T-helper 1 cell treated with Interleukin-12 subunit alpha and Interleukin-12 subunit beta and Interleukin-4 antibody, amounts not matched to agents 30 μg/mL and 1 μg/mL, for 36 hours (primary cell): Measurements from ENCODE around the gene ARID1A.

Experiments
- H3K27ac Mint-ChIP-seq: one replicate; pipeline ENCODE4 v1.8.0; 2021; ENCODE audit warnings: mild to moderate bottlenecking, mixed read lengths
- H3K27me3 Mint-ChIP-seq: one replicate; pipeline ENCODE4 v1.8.0; 2021; ENCODE audit warnings: low read depth, mixed read lengths
- H3K36me3 Mint-ChIP-seq: one replicate; pipeline ENCODE4 v1.8.0; 2021; ENCODE audit warnings: low read depth, mixed read lengths
- H3K4me1 Mint-ChIP-seq: one replicate; pipeline ENCODE4 v1.8.0; 2021; ENCODE audit warnings: low read depth, mixed read lengths
- H3K4me3 Mint-ChIP-seq: one replicate; pipeline ENCODE4 v1.8.0; 2021; ENCODE audit warnings: mild to moderate bottlenecking, moderate library complexity, mixed read lengths
- H3K9me3 Mint-ChIP-seq: one replicate; pipeline ENCODE4 v1.8.0; 2021; ENCODE audit warnings: mixed read lengths

The ARID1A gene

DNA sequence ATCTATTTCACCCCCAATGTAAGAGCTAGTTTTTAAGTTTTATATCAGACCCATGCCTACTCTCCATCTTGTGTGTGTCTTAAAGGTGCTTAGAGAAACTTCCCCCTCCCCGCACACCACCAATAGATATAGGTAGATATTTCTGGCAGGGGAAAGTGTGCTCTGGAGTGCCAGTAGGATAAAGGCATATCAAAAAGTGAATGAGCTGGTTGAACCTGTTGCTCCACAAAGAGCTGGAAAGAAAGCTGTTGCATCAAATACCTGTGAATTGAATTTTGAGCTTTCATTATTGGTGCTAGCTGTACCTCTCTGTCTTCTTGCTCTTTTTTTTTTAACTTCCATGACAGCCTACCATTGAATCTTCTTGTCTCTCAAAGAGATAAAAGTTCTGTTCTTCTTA is 32.8 kb downstream of the ARID1A start:
- Mint-ChIP-seq H3K9me3 (no peaks in the 10 kb centered on the region), H3K4me1 (peaks cover 69% of the 10 kb centered on the region), H3K36me3 (peaks cover 29% of the 10 kb centered on the region), H3K4me3 (no peak overlapping the region), H3K27me3 (no peaks in the 10 kb centered on the region), H3K27ac (peak overlapping the region; percentile 9)

DNA sequence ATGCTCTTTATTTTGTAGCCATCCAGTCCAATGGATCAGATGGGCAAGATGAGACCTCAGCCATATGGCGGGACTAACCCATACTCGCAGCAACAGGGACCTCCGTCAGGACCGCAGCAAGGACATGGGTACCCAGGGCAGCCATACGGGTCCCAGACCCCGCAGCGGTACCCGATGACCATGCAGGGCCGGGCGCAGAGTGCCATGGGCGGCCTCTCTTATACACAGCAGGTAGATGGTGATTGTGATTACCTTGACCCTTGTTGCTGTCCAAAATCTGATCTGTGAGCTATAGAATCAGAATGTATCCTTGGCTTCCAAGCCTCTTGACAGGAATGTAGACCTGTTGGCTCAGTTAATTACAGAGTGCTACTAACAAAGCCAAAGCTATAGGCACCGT is 33.8 kb downstream of the ARID1A start:
- peaks cover 36% of the 10 kb centered on the region for H3K36me3 Mint-ChIP-seq
- peaks cover 68% of the 10 kb centered on the region for H3K4me1 Mint-ChIP-seq
- no peaks in the 10 kb centered on the region for H3K9me3 Mint-ChIP-seq
- H3K4me3 Mint-ChIP-seq: no peak overlapping the region
- no peak overlapping the region for H3K27ac Mint-ChIP-seq
- no peaks in the 10 kb centered on the region for H3K27me3 Mint-ChIP-seq

DNA sequence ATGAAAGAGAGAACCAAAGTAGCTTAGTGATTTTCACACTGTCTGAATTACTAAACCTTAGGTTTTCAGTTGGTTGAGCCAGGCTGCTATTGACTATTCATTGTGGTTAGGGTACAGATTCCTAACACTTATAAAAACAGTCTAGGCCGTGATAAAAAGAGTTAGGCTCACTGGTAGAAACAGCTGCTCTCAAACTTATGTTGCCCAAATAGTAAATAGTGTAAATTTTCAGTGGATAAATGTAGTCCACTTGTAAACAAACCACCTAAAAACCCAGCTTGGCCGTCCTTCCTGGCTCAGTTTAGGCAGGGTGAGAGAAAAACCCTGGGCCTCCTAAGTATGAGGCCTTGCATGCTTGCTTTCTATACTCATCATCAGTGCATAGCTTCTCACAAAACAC is 34.9 kb downstream of the ARID1A start:
- Mint-ChIP-seq H3K36me3 (peaks cover 43% of the 10 kb centered on the region), H3K4me3 (no peak overlapping the region), H3K9me3 (no peaks in the 10 kb centered on the region)

DNA sequence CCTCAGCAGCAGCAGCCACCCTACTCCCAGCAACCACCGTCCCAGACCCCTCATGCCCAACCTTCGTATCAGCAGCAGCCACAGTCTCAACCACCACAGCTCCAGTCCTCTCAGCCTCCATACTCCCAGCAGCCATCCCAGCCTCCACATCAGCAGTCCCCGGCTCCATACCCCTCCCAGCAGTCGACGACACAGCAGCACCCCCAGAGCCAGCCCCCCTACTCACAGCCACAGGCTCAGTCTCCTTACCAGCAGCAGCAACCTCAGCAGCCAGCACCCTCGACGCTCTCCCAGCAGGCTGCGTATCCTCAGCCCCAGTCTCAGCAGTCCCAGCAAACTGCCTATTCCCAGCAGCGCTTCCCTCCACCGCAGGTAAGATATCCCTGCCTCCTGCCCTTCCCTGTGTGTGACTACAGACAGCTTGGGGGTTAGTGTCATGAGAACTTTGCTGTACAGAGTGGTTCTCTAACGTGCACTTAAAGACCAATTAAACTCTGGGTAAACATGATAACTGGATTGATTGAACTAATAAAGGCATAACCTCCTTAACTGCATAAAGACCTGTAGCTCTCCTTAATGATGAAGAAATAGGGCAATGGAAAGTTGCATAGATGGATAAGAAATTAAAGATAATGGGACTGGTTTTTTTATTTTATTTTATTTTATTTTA is 35.6 kb downstream of the ARID1A start:
- H3K36me3 Mint-ChIP-seq: peaks cover 44% of the 10 kb centered on the region
- no peaks in the 10 kb centered on the region for H3K9me3 Mint-ChIP-seq
- peak overlapping the region; percentile 49 for H3K27ac Mint-ChIP-seq
- peaks cover 64% of the 10 kb centered on the region for H3K4me1 Mint-ChIP-seq
- no peaks in the 10 kb centered on the region for H3K27me3 Mint-ChIP-seq
- H3K4me3 Mint-ChIP-seq: no peak overlapping the region

More for the DNA sequence above, 34.9 kb downstream of the ARID1A start:
- H3K4me1 Mint-ChIP-seq: peaks cover 65% of the 10 kb centered on the region
- H3K27me3 Mint-ChIP-seq: no peaks in the 10 kb centered on the region
- H3K27ac Mint-ChIP-seq: peak overlapping the region; percentile 16

DNA sequence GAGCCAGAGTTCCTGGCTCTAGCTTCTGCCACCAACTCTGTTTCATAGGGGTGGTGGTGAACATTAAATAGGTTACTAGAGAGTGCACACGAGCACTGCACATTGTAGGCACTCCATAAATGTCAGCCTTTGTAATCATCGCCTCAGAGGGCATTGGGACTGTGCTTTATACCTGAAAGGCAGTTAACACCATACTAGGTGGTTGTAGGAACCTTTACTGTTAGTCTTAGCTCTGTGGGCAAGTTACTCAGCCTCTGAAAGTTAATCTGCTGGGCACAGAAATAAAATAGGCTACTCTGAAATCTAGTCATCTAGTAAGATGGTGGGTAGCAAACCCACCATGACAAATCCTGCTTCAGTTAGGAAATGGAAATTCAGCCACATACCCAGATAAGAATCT is 37.6 kb downstream of the ARID1A start:
- H3K4me3 Mint-ChIP-seq: no peak overlapping the region
- no peaks in the 10 kb centered on the region for H3K27me3 Mint-ChIP-seq
- peaks cover 40% of the 10 kb centered on the region for H3K36me3 Mint-ChIP-seq
- peaks cover 46% of the 10 kb centered on the region for H3K4me1 Mint-ChIP-seq
- peak overlapping the region; percentile 9 for H3K27ac Mint-ChIP-seq
- no peaks in the 10 kb centered on the region for H3K9me3 Mint-ChIP-seq

DNA sequence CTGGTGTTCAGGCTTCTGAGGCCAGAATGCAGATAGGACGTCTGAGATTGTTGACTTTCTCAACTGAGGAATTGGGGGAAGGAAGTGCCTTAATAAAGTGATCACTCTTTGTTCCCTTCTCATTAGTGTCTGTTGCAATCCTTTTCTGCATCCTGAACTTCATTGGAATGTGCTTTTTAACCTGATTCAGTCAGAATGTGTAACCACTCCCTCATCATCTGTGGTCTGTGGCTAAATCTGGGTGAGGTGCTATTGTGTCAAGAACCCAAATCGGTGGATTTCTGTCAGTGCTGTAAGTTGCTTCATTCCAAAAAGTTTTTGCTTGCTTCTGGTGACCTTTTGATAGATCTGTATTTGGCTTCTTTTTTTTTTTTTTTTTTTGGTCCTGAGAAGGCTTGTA is 38.2 kb downstream of the ARID1A start:
- H3K36me3 Mint-ChIP-seq: peaks cover 40% of the 10 kb centered on the region
- H3K27me3 Mint-ChIP-seq: no peaks in the 10 kb centered on the region
- no peaks in the 10 kb centered on the region for H3K9me3 Mint-ChIP-seq
- H3K27ac Mint-ChIP-seq: peak overlapping the region; percentile 55
- H3K4me3 Mint-ChIP-seq: peak overlapping the region; percentile 32
- peaks cover 41% of the 10 kb centered on the region for H3K4me1 Mint-ChIP-seq

DNA sequence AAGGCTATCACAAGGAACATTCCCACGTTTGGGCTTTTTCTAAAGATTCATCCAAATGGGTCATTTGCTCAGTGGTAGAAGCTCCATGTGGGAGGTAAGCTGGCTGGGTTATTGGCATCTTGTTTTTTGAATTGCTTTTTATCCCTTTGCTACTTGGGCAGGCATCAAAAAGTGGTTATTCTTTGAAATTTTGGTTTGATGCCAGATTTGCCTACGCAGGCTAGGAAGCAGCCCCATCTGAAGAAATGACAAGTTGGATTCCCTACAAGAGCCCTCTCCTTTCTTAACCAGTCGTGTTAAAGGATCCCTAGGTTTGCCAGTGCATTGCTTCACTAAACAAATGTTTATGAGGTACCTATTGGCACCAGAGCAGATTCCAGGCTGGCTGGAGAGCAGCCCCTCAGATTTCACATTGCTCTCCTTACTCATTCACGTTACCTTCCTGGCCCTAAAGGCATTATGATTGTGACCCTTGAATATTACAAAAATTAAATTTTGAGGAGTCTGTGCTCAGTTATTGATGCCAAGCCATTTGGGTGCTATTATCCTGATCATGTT is 38.8 kb downstream of the ARID1A start:
- Mint-ChIP-seq H3K4me3 (no peak overlapping the region), H3K27ac (peak overlapping the region; percentile 55), H3K4me1 (peaks cover 46% of the 10 kb centered on the region), H3K9me3 (no peaks in the 10 kb centered on the region), H3K36me3 (peaks cover 40% of the 10 kb centered on the region), H3K27me3 (no peaks in the 10 kb centered on the region)

DNA sequence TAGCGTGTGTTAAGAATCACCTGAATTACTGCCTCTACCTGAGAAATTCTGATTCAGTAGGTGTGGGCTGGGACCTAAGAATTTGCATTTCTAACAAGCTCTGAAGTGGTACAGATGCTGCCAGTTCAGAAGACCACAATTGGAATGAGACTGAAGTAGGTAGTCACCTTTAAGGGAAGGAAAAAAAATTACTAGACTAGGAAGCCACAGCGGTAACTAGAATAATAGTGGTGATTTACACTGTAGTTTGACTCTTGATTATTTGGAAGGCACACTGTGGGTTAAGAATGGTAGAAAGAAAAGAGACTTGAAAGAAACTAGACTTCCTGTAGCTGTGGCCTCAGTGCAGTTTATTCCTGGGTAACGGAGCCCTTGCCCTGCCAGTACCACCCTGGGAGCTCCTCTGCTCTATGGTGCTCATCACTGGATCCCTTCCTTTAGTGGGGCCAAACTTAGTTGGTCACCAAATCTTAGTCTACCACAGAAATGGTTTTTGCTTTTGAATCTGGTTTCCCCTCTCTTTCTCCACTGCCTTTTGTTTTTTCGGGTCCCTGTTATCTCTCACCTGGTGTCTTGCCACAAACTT is 43.6 kb downstream of the ARID1A start:
- H3K27me3 Mint-ChIP-seq: no peaks in the 10 kb centered on the region
- H3K4me1 Mint-ChIP-seq: peaks cover 53% of the 10 kb centered on the region
- no peaks in the 10 kb centered on the region for H3K9me3 Mint-ChIP-seq
- peak overlapping the region; percentile 29 for H3K27ac Mint-ChIP-seq
- peak overlapping the region; percentile 9 for H3K4me3 Mint-ChIP-seq
- peaks cover 32% of the 10 kb centered on the region for H3K36me3 Mint-ChIP-seq

DNA sequence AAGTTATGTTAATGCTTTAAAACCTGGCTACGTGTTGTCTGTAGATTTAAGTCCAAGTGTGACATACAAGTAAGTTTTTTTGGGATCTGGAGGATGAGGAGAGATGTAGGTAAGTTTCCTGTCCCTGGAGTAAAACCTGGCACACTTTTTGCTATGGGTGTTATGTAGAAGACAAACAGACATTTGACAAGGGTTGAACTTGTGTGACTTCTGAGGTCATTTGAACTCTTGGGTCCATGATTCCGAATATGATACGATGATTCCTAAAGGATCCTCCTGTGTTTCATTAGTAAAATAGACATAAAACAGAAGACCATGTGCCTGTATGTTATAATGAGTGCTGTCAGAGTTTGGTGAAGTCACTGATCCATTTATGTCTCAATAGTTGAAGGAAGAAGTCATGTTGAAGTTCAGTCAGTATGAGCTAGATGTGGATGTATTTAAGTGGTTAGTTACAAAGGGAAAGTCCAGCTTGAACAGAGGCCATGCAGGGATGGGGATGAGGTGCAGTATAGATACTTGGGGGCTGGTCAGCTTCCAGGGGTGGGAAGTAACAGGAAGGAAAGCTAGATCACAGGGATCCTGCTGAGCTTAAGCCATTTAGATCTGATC is 44.3 kb downstream of the ARID1A start:
- Mint-ChIP-seq H3K4me1 (peaks cover 56% of the 10 kb centered on the region), H3K36me3 (peaks cover 29% of the 10 kb centered on the region), H3K27ac (peak overlapping the region; percentile 29), H3K27me3 (no peaks in the 10 kb centered on the region), H3K4me3 (no peak overlapping the region), H3K9me3 (no peaks in the 10 kb centered on the region)

DNA sequence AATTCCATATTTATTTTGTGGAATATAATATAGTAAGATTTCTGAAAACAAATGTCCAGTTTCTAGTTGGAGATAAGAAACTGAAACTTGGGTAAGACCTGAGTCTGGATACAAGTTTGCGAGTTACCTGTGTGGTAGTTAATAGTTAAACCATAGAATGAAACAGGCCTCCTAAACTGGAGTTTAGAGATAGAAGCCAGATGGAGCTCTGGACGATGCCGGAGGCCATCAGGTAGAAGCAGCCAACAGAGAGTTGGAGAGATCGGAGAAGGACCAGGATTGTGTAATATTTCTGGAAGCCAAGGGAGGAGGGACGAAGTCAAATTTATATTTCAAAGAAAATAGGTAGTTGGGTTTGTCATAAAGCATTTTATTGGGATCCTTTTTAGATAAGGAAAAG is 45.1 kb downstream of the ARID1A start:
- Mint-ChIP-seq H3K36me3 (peaks cover 24% of the 10 kb centered on the region), H3K4me3 (no peak overlapping the region), H3K4me1 (peaks cover 54% of the 10 kb centered on the region), H3K9me3 (no peaks in the 10 kb centered on the region), H3K27me3 (no peaks in the 10 kb centered on the region), H3K27ac (peak overlapping the region; percentile 8)

DNA sequence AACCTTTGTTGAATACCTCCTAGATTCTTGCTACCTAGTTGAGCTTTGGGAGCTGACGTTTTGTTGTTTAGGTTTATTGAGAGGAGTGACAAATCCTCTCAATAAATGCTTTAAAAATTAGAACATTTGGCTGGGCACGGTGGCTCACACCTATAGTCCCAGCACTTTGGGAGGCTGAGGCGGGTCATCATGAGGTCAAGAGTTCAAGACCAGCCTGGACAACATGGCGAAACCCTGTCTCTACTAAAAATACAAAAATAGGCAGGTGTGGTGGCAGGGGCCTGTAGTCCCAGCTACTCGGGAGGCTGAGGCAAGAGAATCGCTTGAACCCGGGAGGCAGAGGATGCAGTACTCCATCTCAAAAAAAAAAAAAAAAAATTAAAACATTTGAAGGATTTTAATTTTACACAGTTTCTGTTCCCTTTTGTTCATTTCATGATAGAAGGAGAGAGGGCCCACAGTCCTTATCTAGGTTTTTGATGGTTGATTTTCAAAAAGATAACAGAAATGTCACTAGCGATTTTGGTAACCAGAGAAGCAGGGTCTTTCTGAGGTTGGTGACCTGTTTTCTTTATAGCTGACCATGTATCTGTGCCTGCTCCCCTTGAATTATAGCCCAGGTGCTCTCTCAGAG is 47.7 kb downstream of the ARID1A start:
- Mint-ChIP-seq H3K36me3 (peaks cover 43% of the 10 kb centered on the region), H3K27ac (peak overlapping the region; percentile 94), H3K4me3 (peak overlapping the region; percentile 72)

DNA sequence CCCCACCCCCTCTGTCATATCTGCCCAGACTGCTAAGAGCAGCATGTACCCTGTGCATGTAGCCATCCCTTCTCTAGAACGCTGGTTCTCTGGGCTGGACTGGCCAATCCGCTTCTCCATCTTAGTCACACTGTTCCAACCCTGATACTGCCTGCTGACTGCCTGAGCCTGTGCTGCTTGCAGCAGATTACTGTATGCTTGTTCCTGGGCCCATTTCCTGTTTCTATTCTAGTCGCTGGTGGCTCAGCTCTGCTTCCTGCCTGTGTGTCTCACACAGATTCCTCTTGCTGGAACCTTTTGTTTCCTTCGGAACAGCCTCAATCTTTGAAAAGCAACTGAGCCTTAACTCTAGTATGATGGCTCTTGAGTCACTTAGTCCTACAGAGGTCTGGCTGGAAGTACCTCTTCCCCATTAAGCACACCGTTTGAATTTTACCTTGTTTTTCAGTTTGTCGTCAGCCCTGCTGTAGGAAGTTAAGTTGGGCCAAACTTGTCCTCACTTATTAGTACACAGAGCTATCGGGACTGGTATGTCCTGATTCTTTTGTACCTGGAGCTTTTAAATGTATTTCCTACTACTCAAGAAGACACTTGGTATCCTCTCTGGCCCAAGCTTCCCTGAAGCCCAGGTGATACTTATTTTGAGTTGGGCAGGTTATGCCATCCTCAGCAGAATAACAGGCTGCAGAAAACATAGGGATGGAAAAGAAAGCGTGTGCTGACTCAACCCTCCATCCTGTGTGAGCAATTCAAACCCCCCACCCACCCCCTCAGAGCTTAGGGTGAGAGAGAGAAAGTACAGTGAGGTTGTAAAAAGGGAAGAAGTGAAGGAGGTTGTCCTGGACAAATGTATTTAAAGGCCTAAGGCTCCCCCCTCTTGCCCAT is 48.5 kb downstream of the ARID1A start:
- Mint-ChIP-seq H3K36me3 (peaks cover 46% of the 10 kb centered on the region), H3K9me3 (no peaks in the 10 kb centered on the region), H3K4me3 (peak overlapping the region; percentile 72), H3K27me3 (no peaks in the 10 kb centered on the region), H3K27ac (peak overlapping the region; percentile 94), H3K4me1 (peaks cover 68% of the 10 kb centered on the region)

More for the DNA sequence above, 47.7 kb downstream of the ARID1A start:
- Mint-ChIP-seq H3K27me3 (no peaks in the 10 kb centered on the region), H3K4me1 (peaks cover 70% of the 10 kb centered on the region), H3K9me3 (no peaks in the 10 kb centered on the region)

DNA sequence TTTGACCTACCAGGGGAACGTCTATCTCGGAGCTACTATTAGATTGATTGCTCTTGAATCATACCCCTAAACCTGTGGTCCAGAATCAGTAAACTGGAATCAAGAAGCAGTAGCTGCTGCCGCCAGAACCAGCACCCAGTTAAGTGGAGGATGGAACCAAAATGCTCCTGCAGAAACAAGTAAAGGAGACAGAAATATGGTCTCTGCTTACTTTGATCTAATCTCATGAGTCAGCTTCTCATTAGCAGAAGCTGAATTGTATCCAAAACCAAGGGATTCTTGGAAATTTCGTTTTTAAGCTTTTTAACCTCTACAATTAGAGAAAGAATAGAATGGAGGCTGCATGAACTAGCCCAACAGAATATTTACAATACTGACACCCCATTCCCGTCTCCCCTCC is 49.4 kb downstream of the ARID1A start:
- Mint-ChIP-seq H3K4me3 (peak overlapping the region; percentile 72), H3K27ac (peak overlapping the region; percentile 94), H3K9me3 (no peaks in the 10 kb centered on the region), H3K36me3 (peaks cover 47% of the 10 kb centered on the region), H3K27me3 (no peaks in the 10 kb centered on the region), H3K4me1 (peaks cover 69% of the 10 kb centered on the region)

DNA sequence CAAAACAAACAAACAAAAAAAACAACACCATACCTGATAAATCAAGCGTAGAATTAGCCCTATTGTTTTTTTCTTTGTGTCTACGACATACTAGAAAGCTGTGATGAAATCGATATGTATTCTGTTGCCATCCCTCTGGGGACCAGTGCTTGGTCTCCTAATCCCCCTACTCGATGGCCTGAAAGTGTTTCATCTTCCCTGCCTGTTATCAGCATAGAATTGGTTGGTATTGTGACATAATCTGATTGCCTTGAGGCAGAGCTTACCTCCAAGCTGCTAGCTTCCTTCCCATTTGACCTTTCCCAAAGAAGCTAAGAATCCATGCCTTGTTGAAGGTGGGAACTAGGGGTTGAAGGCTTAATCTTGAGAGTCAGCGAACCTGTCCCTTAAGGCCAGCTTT is 51.2 kb downstream of the ARID1A start:
- Mint-ChIP-seq H3K4me3 (no peak overlapping the region), H3K4me1 (peaks cover 68% of the 10 kb centered on the region), H3K9me3 (no peaks in the 10 kb centered on the region), H3K27me3 (no peaks in the 10 kb centered on the region), H3K36me3 (peaks cover 42% of the 10 kb centered on the region), H3K27ac (no peak overlapping the region)
